T-helper 17 cell (primary cell): ENCODE measurements around the gene MYH15. TPM values are rescaled to one million over a fixed set of nuclear protein-coding genes. Genes with fewer than 3 reads are reported as not detected.

Experiments used
- ATAC-seq: fragments of 150-1000 bp; cut with Tn5 transposase; 2 replicates; pipeline ENCODE4 v1.10.0; 2021; ENCODE audit warnings: mild to moderate bottlenecking, moderate library complexity
- DNase-seq, 3 donors: peaks; one replicate each; pipeline versions ENCODE4 v3.0.0 to v3.0.0-alpha.2; 2020 to 2021
- H3K9me3 ChIP-seq: one replicate; pipeline ENCODE4 v1.7.0; 2013; ENCODE audit warnings: low read length, mild to moderate bottlenecking; ENCODE audit not compliant: control insufficient read depth, poor library complexity, severe bottlenecking
- H3K27ac Mint-ChIP-seq: one replicate; pipeline ENCODE4 v1.8.0; 2022; ENCODE audit warnings: mild to moderate bottlenecking, moderate library complexity, mixed read lengths
- H3K27me3 Mint-ChIP-seq: one replicate; pipeline ENCODE4 v1.8.0; 2022; ENCODE audit warnings: mixed read lengths
- H3K36me3 Mint-ChIP-seq: one replicate; pipeline ENCODE4 v1.8.0; 2022; ENCODE audit warnings: low read depth, mixed read lengths
- H3K4me1 Mint-ChIP-seq: one replicate; pipeline ENCODE4 v1.8.0; 2022; ENCODE audit warnings: mild to moderate bottlenecking, mixed read lengths
- H3K4me3 Mint-ChIP-seq: one replicate; pipeline ENCODE4 v1.8.0; 2022; ENCODE audit warnings: mild to moderate bottlenecking, moderate library complexity, mixed read lengths
- total RNA-seq, 4 donors: library from RNA in 2 of 4; stranded (reverse) in 2 of 4; gene quantifications; one replicate each; pipeline ENCODE4 v1.2.3 and lab custom pipeline; 2022 to 2026

The MYH15 gene
- total RNA-seq, 2 donors from 2014 or later = not detected

DNA sequence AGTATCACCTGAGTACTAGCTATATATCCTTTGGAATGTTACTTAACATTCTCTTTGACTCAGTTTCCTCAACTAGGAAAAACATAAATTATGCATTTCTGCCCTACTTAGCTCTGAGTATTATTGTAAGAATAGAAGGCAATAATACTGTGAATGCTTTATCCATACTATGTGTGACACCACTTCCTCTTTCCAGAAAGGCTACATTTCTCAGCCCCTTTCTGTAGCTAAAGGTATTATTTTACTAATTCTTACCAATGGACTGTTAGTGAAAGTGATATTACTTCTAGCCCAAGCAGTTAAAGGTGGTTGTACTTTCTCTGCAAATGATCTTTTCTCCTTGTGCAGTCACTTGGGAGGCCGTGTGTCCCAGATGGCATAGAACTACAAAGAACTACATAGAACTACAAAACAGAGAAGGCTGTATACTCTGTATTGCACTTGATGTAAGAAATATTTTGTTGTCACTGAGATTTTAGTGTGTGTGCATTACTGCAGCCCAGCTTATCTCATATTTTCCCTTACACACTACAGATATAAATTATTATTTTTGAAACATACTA lies 35.1 kb downstream of the MYH15 start:
- Mint-ChIP-seq H3K27me3 (peaks cover 19% of the 10 kb centered on the region), H3K4me1 (peaks cover 10% of the 10 kb centered on the region), H3K4me3 (no peak overlapping the region), H3K36me3 (peaks cover 4% of the 10 kb centered on the region), H3K27ac (no peak overlapping the region)
- DNase-seq = no peak
- no peak for ATAC-seq
- H3K9me3 ChIP-seq = no peaks in the 10 kb centered on the region

DNA sequence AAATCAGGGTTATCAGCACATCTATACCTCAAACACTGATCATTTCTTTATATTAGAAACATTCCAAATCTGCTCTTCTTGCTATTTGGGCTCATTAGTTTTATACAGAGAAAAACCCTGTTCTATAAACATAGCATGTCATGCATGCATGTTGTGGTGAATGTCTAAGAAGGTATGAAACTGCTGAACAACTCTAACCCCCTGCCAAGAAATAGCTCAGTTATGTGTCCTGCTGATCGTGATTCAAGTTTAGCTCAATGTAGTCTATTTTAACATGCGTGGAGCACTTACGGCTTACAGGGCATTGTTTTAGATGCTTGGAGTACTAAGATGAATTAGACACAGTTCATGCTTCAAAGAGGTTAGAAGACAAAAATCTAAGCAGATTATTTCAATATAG lies 35.8 kb downstream of the MYH15 start:
- peaks cover 10% of the 10 kb centered on the region for H3K4me1 Mint-ChIP-seq
- H3K9me3 ChIP-seq = no peaks in the 10 kb centered on the region
- ATAC-seq (no peak), DNase-seq (no peak)
- H3K27ac Mint-ChIP-seq = no peak overlapping the region
- H3K4me3 Mint-ChIP-seq = no peak overlapping the region
- H3K36me3 Mint-ChIP-seq = peaks cover 4% of the 10 kb centered on the region
- H3K27me3 Mint-ChIP-seq = peaks cover 19% of the 10 kb centered on the region

DNA sequence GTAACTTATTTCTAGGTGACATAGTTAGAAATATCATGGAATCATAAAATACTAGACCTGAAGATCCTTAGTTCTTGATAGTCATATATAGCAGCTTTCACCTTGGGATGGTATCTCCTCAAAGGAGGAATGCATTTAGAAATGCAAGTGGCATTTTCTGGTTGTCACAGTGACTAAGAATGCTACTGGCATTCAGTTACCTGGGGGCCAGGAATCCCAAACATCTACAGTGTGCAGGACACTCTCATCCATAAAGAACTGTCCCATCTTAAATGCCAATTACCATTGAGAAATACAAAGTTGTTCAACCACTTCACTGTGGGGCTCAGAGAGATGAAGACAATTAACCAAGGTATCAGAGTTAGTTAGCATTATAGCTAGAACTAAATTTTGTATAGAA lies 36.7 kb downstream of the MYH15 start:
- Mint-ChIP-seq H3K4me1 (peaks cover 10% of the 10 kb centered on the region), H3K27me3 (peaks cover 19% of the 10 kb centered on the region), H3K36me3 (peaks cover 3% of the 10 kb centered on the region), H3K27ac (no peak overlapping the region), H3K4me3 (no peak overlapping the region)
- ATAC-seq (no peak), DNase-seq (no peak)
- no peaks in the 10 kb centered on the region for H3K9me3 ChIP-seq

DNA sequence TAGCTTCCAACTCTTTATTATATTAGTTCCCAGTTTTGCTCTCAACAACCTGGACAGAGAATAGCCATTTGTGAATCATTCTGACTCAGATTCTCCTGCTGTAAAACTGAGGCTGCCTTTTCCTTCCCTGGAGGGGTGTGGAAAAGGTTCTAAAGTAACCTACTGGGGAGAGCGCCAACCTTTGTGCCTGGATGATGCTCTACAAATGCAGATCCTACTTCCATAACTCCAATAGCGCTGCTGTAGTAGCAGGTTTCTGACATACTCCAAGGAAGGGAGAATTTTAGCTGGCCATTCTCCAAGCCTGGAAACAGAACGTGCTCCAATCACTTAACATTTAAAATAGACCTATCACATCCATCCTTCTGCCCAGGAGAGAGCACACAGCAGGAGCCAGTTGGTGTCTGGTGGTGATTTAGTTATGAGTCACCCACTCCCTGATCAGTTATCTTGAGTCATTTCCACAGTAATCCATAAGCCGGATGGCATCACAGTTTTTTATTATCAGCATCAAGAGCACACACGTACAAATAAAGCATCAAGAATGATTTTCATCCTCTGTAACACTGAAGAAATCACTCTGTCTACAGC lies 38.3 kb downstream of the MYH15 start:
- ATAC-seq (no peak), DNase-seq (no peak)
- Mint-ChIP-seq H3K27me3 (peaks cover 19% of the 10 kb centered on the region), H3K36me3 (peaks cover 2% of the 10 kb centered on the region), H3K4me1 (peaks cover 6% of the 10 kb centered on the region), H3K27ac (no peak overlapping the region), H3K4me3 (no peak overlapping the region)
- H3K9me3 ChIP-seq = no peaks in the 10 kb centered on the region

DNA sequence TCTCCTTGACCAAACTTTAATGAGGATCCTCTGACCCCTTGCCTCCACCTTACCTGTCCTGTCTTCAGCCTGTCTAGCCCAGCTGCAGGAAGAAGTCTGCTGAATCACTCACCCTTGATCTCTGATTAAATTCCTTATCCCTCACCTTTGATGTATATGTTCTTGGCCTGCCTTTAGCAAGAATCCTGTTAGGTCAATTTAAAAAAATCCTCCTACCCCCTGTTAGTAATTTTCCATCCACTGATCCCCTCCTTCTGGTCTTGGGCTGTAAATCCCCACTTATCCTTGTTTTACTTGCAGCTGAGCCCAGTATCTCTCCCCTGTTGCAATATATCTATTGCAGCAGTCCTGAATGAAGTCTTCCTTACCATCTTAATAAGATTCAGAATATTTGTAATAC lies 39.0 kb downstream of the MYH15 start:
- Mint-ChIP-seq H3K4me1 (peaks cover 6% of the 10 kb centered on the region), H3K36me3 (peaks cover 2% of the 10 kb centered on the region), H3K4me3 (no peak overlapping the region), H3K27me3 (peaks cover 19% of the 10 kb centered on the region), H3K27ac (no peak overlapping the region)
- DNase-seq = no peak
- no peaks in the 10 kb centered on the region for H3K9me3 ChIP-seq
- ATAC-seq = no peak

DNA sequence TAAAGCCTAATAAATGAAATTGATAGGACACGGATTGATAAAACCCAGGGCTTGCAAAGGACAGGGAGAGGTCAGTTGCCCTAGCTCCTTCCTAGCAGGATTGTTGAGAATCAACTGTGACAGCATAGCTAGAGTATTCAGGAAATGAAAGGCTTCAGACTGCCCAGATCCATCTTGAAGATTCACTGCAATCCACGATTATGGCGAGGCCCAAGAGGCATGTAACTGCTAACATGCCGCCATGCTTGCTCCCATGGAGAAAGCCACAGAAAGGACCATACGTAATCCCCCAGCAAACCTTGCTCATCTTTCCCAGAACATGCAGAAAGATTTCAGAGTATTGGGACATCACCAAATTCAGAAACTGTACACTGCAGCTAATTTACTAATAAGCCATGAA lies 41.3 kb downstream of the MYH15 start:
- Mint-ChIP-seq H3K27me3 (peaks cover 19% of the 10 kb centered on the region), H3K4me3 (no peak overlapping the region), H3K4me1 (peaks cover 6% of the 10 kb centered on the region), H3K27ac (no peak overlapping the region), H3K36me3 (peaks cover 2% of the 10 kb centered on the region)
- ATAC-seq (no peak), DNase-seq (no peak)
- no peaks in the 10 kb centered on the region for H3K9me3 ChIP-seq

DNA sequence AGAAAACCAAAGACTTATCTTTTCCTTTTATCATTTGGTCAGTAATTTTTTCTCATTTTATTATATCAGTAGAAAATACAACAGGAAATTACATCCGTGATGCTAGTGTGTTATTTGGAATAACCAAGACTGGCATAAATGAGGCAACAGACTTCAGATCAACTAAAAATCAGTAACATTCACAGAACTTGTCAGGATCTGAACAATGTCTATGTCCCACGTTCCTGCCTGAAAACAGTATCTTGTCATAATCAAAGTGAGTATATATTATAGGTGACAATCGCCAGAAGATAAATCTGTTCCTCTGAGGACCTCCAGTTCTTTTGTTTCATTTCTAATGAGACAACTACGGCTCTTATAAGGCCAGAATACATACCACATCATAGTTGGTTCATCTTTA lies 41.8 kb downstream of the MYH15 start:
- peaks cover 6% of the 10 kb centered on the region for H3K4me1 Mint-ChIP-seq
- no peak overlapping the region for H3K27ac Mint-ChIP-seq
- H3K36me3 Mint-ChIP-seq = peaks cover 2% of the 10 kb centered on the region
- DNase-seq (no peak), ATAC-seq (no peak)
- H3K4me3 Mint-ChIP-seq = no peak overlapping the region
- peaks cover 19% of the 10 kb centered on the region for H3K27me3 Mint-ChIP-seq
- no peaks in the 10 kb centered on the region for H3K9me3 ChIP-seq

DNA sequence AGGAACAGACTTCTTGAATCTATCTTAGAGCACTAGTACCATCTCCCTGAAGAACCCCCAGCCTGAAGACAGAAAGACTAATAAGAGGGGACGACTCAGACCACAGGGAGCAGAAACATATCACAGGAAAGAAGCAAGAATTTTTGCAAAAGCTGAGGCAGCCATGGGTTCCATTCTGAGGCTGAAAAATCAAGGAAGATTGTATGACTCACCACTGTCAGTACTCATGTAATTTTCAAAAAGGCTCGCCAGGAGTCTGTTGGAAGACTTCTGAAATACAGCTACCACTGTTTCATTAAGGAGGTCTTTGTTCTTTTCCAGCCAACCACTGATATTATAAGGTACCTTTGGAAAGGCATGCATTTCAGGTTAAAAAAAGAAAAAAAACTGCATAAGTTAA lies 47.5 kb downstream of the MYH15 start:
- DNase-seq (no peak), ATAC-seq (no peak)
- Mint-ChIP-seq H3K4me1 (no peaks in the 10 kb centered on the region), H3K27ac (no peak overlapping the region), H3K27me3 (no peaks in the 10 kb centered on the region), H3K36me3 (peaks cover 2% of the 10 kb centered on the region), H3K4me3 (no peak overlapping the region)
- no peaks in the 10 kb centered on the region for H3K9me3 ChIP-seq

DNA sequence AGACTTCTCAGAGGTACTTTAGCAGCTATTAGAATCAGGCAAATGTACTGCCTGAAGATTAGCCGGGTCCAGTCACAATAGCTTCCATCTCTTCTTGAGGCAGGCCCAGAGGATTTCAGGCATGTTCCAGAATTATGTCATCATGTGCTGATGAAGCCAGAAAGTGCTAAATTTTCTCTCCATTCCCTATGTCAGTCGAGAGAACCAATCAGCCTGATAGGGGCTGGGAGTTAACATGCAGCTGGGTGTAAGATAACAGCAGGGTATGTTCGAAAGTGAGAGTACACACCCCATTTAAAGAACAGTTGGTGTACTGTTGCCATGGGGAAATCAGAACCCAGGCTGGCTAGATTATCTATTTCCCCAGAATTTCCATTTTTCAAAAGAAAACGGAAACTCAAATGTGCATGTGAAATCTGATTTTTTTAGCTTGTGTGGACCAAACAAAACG lies 48.7 kb downstream of the MYH15 start:
- Mint-ChIP-seq H3K4me1 (no peaks in the 10 kb centered on the region), H3K36me3 (peaks cover 2% of the 10 kb centered on the region), H3K27ac (no peak overlapping the region), H3K27me3 (no peaks in the 10 kb centered on the region), H3K4me3 (no peak overlapping the region)
- H3K9me3 ChIP-seq = no peaks in the 10 kb centered on the region
- DNase-seq = no peak
- no peak for ATAC-seq

DNA sequence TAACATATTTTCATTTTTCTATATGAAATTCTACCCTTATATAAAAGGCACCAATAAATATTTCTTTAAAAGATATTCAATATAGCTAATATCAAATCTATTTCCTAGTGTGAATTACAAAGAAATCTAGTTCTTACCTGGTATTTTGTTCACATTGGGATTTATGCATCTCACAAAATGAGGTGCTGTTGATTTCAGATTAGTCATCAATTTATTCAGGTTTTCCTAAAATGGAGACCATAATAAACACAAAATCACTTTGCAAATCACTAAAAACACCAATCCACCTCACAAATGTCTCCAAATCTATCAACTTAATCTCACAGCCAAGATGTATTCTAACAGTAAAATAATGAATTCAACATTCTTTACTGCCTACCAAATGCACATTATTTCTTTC lies 51.2 kb downstream of the MYH15 start:
- H3K36me3 Mint-ChIP-seq = peaks cover 2% of the 10 kb centered on the region
- no peak overlapping the region for H3K27ac Mint-ChIP-seq
- H3K9me3 ChIP-seq = no peaks in the 10 kb centered on the region
- DNase-seq (no peak), ATAC-seq (no peak)
- no peaks in the 10 kb centered on the region for H3K4me1 Mint-ChIP-seq
- H3K27me3 Mint-ChIP-seq = no peaks in the 10 kb centered on the region
- H3K4me3 Mint-ChIP-seq = no peak overlapping the region

DNA sequence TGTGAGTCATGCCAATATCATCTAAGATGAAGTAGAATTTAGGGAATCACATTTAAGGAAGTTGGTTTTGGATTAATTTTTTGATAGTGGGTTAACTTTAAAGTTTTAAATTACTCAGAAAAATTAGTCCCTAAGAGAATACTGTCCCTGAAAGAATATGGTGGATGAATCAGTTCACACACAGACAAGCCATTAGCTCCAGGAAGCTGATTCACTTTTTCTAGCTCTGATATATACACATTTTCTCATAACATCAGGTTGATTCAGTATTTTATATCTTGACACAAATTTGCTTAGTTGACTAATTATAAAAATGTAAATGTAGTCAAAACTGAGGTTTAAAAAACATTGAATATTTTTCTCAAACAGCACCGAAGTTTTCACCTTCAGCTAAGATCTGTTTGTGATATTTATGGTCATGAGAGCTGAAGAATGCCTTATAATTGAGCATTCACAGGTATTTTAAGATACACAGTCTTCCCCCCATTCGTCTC lies 55.1 kb downstream of the MYH15 start:
- Mint-ChIP-seq H3K4me3 (no peak overlapping the region), H3K4me1 (no peaks in the 10 kb centered on the region), H3K36me3 (no peaks in the 10 kb centered on the region), H3K27me3 (no peaks in the 10 kb centered on the region), H3K27ac (peak overlapping the region; percentile 10)
- no peak for ATAC-seq
- H3K9me3 ChIP-seq = no peaks in the 10 kb centered on the region
- no peak for DNase-seq

DNA sequence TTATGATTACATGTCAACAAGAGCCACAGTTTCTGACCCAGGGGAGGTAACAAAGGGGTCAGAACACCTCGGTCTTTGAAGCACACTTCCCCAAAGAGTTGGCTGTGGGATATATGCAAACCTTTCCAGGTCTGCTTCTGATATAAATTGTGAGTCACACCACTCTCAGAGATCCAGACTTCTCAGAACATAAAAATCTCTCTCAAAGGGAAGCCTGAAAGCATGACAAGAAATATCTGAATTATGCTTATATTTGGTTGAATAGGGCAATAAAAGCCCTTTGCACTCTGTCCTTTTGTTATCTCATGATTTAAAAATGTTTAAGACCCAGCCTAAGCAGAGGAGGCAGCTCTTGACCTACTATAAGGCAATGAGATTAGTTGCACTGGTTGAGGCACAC lies 56.8 kb downstream of the MYH15 start:
- ATAC-seq (no peak), DNase-seq (no peak)
- H3K4me1 Mint-ChIP-seq = no peaks in the 10 kb centered on the region
- no peaks in the 10 kb centered on the region for H3K27me3 Mint-ChIP-seq
- H3K9me3 ChIP-seq = no peaks in the 10 kb centered on the region
- H3K4me3 Mint-ChIP-seq = no peak overlapping the region
- H3K27ac Mint-ChIP-seq = no peak overlapping the region
- no peaks in the 10 kb centered on the region for H3K36me3 Mint-ChIP-seq

DNA sequence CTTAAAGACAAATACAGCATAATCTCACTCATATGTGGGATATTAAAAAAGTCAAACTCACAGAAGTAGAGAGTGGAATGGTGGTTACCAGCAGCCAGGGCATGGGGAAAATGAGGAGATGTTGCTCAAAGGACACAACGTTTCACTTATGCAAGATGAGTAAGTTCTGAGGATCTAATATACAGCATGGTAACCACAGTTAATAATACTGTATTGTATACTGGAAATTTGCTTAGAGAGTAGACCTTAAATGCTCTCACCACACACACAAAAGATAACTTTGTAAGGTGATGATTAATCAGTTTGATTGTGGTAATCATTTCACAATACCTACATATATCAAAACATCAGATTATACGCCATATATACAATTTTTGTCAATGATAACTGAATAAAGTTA lies 60.0 kb downstream of the MYH15 start:
- no peaks in the 10 kb centered on the region for H3K36me3 Mint-ChIP-seq
- DNase-seq (no peak), ATAC-seq (no peak)
- no peaks in the 10 kb centered on the region for H3K4me1 Mint-ChIP-seq
- H3K27ac Mint-ChIP-seq = no peak overlapping the region
- H3K27me3 Mint-ChIP-seq = no peaks in the 10 kb centered on the region
- H3K9me3 ChIP-seq = peaks cover 5% of the 10 kb centered on the region
- H3K4me3 Mint-ChIP-seq = no peak overlapping the region

DNA sequence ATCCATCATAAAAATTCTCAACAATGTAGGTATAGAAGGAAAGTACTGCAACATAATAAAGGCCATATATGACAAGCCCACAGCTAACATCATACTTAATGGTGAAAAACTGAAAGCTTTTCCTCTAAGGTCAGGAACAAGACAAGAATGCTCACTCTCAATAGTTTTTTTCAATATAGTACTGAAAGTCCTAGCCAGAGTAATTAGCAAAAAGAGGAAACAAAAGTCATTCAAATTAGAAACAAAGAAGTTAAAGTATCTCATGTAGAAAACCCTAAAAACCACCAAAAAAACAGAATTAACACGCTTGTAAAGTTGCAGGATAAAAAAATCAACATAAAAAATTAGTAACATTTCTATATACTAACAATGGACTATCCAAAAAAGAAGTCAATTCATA lies 61.8 kb downstream of the MYH15 start:
- H3K4me1 Mint-ChIP-seq = no peaks in the 10 kb centered on the region
- no peak overlapping the region for H3K27ac Mint-ChIP-seq
- no peaks in the 10 kb centered on the region for H3K36me3 Mint-ChIP-seq
- H3K4me3 Mint-ChIP-seq = no peak overlapping the region
- DNase-seq (no peak), ATAC-seq (no peak)
- H3K27me3 Mint-ChIP-seq = no peaks in the 10 kb centered on the region
- peaks cover 5% of the 10 kb centered on the region for H3K9me3 ChIP-seq
